Adrenal gland (tissue), 12 donors: Measurements from ENCODE around the gene OPCML. TPM values are rescaled to one million over a fixed set of nuclear protein-coding genes. Genes with fewer than 3 reads are reported as not detected.

Experiments
- DNase-seq, 7 donors: peaks; one replicate each; pipeline ENCODE4 v3.0.0-alpha.2; 2019 to 2020
- H3K27ac ChIP-seq, 5 donors: fragments of 200-600 bp; sonication (generic) in 4 of 5; 1 replicate in 3 of 5; 2 replicates in 2 of 5; pipeline versions ENCODE4 v1.5.1 to v1.8.0; 2016 to 2020; ENCODE audit warnings: mild to moderate bottlenecking in 1 of 5
- H3K27me3 ChIP-seq: fragments of 200-600 bp; 2 replicates; pipeline ENCODE4 v1.8.0; 2021
- H3K36me3 ChIP-seq, 2 donors: fragments of 200-600 bp; replicated peaks in 1 of 2; 1 replicate in 1 of 2; 2 replicates in 1 of 2; pipeline versions ENCODE4 v1.5.1 to v1.8.0; 2018 to 2022
- H3K4me1 ChIP-seq, 2 donors: fragments of 200-600 bp; replicated peaks in 1 of 2; 1 replicate in 1 of 2; 2 replicates in 1 of 2; pipeline versions ENCODE4 v1.5.1 to v1.8.0; 2018 to 2021
- H3K4me3 ChIP-seq, 4 donors: fragments of 200-600 bp; sonication (generic) in 3 of 4; one replicate each; pipeline ENCODE4 v1.5.1; 2016 to 2018
- H3K9me3 ChIP-seq, 3 donors: fragments of 200-600 bp; sonication (generic) in 1 of 3; replicated peaks in 1 of 3; 1 replicate in 2 of 3; 2 replicates in 1 of 3; pipeline versions ENCODE4 v1.5.1 to v1.8.0; 2016 to 2021
- CTCF ChIP-seq, 6 experiments: fragments of 450-650 bp in 4 of 6; fragments of 200-600 bp in 2 of 6; sonication (generic) in 1 of 6; IDR thresholded peaks; 1 replicate in 5 of 6; 2 replicates in 1 of 6; pipeline versions ENCODE4 v1.5.1 to v1.8.0; 2016 to 2021; ENCODE audit warnings: antibody characterized with exemption in 6 of 6, mild to moderate bottlenecking in 2 of 6, moderate library complexity in 1 of 6
- POLR2A ChIP-seq, 2 donors: fragments of 450-650 bp; IDR thresholded peaks; one replicate each; pipeline ENCODE4 v1.6.1; 2017; ENCODE audit warnings: antibody characterized with exemption in 2 of 2, mild to moderate bottlenecking in 2 of 2, moderate library complexity in 1 of 2
- WGBS, 4 donors: extraction: QIAGEN DNeasy Blood & Tissue Kit in 2 of 4; methylation state at CpG; one replicate each; pipeline versions ENCODE4 v1.1.5 to v1.1.7; 2013 to 2017; 5-methylcytosine and 5-hydroxymethylcytosine counted together
- intact Hi-C, 2 donors: fragments of 100-400 bp; cut with DNase I; formaldehyde crosslinking; loops; one replicate each; pipeline versions ENCODE4 v1.14.1 to v1.15.0; 2022 to 2023
- polyA plus RNA-seq, 3 donors: library from polyadenylated mRNA; stranded (reverse); fragments of 200-250 nt in 2 of 3; fragments of 350-450 nt in 1 of 3; fragmentation: Illumina TruSeq in 1 of 3; extraction: RNeasy Lipid Tissue Mini Kit (QIAGEN cat#74804) in 1 of 3; gene quantifications; one replicate each; pipeline ENCODE4 v1.2.3, GENCODE V29; 2013 to 2014
- total RNA-seq, 9 donors: library from RNA; depleted of rRNA in 4 of 9; stranded (reverse); fragments of >200 nt in 4 of 9; fragments of 120-200 nt in 1 of 9; fragmentation: NEBNext Ultra II Directional in 1 of 9; extraction: Animal tissue kit (Norgen Biotek cat#: 25700) in 1 of 9; gene quantifications; one replicate each; pipeline versions ENCODE4 v1.1.0 to v1.2.4, GENCODE V29; 2013 to 2023
- donor health status: healthy with polysubstance abuse.
- donor health status: Bipolar disorder and iron deficiency.
- donor health status: DM: yes; HTN: yes; CAD: no.
- donor health status: DM: no; HTN: no; CAD: no.
- donor health status: DM: no; HTN: no; CAD: no.
- donor health status: DM: yes; HTN: yes; CAD: no.

Gene OPCML
- total and polyA plus RNA-seq, 12 donors: 0.10 to 5.5 (median 0.72) TPM; not detected in 5

DNA sequence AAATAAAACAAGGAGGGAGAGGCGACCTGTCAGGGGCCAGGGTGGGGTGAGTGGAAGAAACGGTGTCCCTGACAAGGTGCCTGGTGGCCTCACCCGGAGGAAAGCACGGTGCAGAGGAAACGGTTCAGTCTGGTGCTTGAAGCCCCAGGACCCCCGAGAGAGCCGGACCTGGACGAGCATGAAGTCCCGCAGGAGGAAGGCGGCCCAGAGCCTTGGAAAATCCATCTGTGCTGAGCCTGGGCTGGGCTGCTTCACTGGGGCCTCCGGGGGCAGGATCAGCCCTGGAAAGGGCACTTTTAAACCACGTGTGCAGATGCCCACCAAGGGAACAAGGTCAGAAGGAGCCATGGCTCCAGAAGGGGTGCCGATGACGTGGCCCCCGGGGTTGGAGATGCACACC lies 467.3 kb downstream of the OPCML start:
- Histone ChIP-seq H3K36me3 (no peaks in the 10 kb centered on the region), H3K9me3 (no peaks in the 10 kb centered on the region), H3K27me3 (no peaks in the 10 kb centered on the region), H3K27ac (no peak overlapping the region), H3K4me3 (peak overlapping the region in 1 of 4 donors; percentile 62), H3K4me1 (no peaks in the 10 kb centered on the region)
- DNase-seq: no peak
- TF ChIP-seq POLR2A (IDR thresholded peaks at IDR 0.05) (no peak), CTCF (IDR thresholded peaks at IDR 0.05) (no peak)
- intact Hi-C loops: no loop called here
- 63 to 91% (median 74%) methylated on average over 11 to 15 of the region's 15 CpGs for WGBS, 4 donors

DNA sequence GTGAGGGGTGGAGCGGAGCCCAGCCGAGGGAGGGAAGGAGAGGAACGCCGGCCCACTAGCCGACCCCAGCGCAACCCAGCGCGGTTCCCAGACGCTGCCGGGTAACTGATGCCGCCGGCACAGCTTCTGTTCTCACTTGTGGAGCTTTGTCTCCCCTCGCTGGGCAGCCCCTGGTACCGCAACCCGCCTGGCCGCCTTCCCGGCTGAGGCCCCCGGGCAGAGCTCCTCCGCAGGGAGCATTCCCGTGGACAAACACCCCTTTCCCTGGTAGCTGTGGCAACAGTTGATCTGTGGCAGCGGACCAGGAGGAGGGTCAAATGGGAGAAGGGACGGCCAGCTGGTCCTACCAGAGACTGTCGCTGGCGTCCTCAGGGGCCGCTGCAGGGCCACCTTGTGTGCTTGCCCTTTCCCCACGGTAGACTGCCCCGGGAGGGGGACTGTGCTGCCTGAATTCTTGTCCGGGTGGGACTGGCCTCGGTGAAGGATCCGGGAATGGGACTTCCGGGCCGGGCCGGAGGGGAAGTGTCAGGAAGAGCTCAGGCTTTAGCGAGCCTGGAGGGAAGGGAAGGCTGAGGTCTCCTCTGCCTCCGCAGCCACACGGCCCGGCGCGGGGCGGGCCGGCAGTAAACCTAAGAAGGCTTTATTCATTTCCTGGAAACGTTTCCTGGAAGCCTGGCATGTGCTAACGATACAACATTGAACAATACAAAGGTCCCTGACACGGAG lies 468.0 kb downstream of the OPCML start:
- Histone ChIP-seq H3K4me3 (peak overlapping the region in 3 of 4 donors; percentile 27 to 62 (median 45)), H3K4me1 (no peaks in the 10 kb centered on the region), H3K27me3 (no peaks in the 10 kb centered on the region), H3K27ac (peak overlapping the region in 1 of 5 donors; percentile 81), H3K36me3 (no peaks in the 10 kb centered on the region), H3K9me3 (no peaks in the 10 kb centered on the region)
- peak; percentile 37 to 74 (median 59) for DNase-seq
- WGBS, 4 donors: 3 to 8% (median 6%) methylated on average over 24 to 44 of the region's 44 CpGs
- intact Hi-C loops: no loop called here
- TF ChIP-seq POLR2A (IDR thresholded peaks at IDR 0.05) (no peak), CTCF (IDR thresholded peaks at IDR 0.05) (peak in 5 of 6 experiments; percentile 23 to 62 (median 43))

- DNase-seq: no peak
- Histone ChIP-seq H3K27me3 (no peaks in the 10 kb centered on the region), H3K27ac (no peak overlapping the region), H3K36me3 (no peaks in the 10 kb centered on the region), H3K4me3 (no peak overlapping the region), H3K4me1 (no peaks in the 10 kb centered on the region), H3K9me3 (no peaks in the 10 kb centered on the region)
- intact Hi-C loops: no loop called here
- no peak for TF ChIP-seq POLR2A (IDR thresholded peaks at IDR 0.05)
- no peak for TF ChIP-seq CTCF (IDR thresholded peaks at IDR 0.05)
- WGBS, 4 donors: 65 to 85% (median 73%) methylated on average over 8 of the region's 8 CpGs
Observed at GRCh38 chr11:133058501-133058900, 473.8 kb downstream of the OPCML start.

- H3K4me3 ChIP-seq: no peak overlapping the region
- H3K27me3 ChIP-seq: no peaks in the 10 kb centered on the region
- no peaks in the 10 kb centered on the region for H3K9me3 ChIP-seq
- TF ChIP-seq CTCF (IDR thresholded peaks at IDR 0.05) (no peak), POLR2A (IDR thresholded peaks at IDR 0.05) (no peak)
- DNase-seq: no peak
- H3K27ac ChIP-seq: no peak overlapping the region
- H3K4me1 ChIP-seq: no peaks in the 10 kb centered on the region
- no peaks in the 10 kb centered on the region for H3K36me3 ChIP-seq
- intact Hi-C loops: no loop called here
- WGBS, 4 donors: 76 to 82% (median 80%) methylated on average over 9 of the region's 9 CpGs
Observed at GRCh38 chr11:133053124-133053776, 479.1 kb downstream of the OPCML start.
